CD4-positive, alpha-beta T cell (primary cell): Measurements from ENCODE around the gene PGM1. TPM values are rescaled to one million over a fixed set of nuclear protein-coding genes. Genes with fewer than 3 reads are reported as not detected.

ENCODE experiments used
- ATAC-seq: fragments of 200-7000 bp; cut with Tn5 transposase; one replicate; pipeline ENCODE4 v1.10.0; 2022; ENCODE audit warnings: mild to moderate bottlenecking; ENCODE audit not compliant: poor library complexity
- CTCF ChIA-PET: fragments of 350-600 bp; sonication (Branson Sonifier 250); formaldehyde crosslinking; loops from one replicate; lab custom pipeline; 2021; ENCODE audit warnings: antibody characterized with exemption, inconsistent platforms; lab: Charles Lee
- POLR2A ChIA-PET: fragments of 350-600 bp; sonication (Branson Sonifier 250); formaldehyde crosslinking; loops from one replicate; lab custom pipeline; 2021; ENCODE audit warnings: antibody characterized with exemption, inconsistent platforms; lab: Charles Lee
- DNase-seq, 14 experiments: peaks; one replicate each; pipeline ENCODE4 v3.0.0-alpha.2; 2013 to 2020; ENCODE audit warnings: mixed read lengths in 2 of 14
- H3K27ac ChIP-seq, 2 donors: one replicate each; pipeline versions ENCODE4 v1.5.1 to v1.7.0; 2013; ENCODE audit warnings: low read length in 2 of 2, low read depth in 1 of 2, mild to moderate bottlenecking in 1 of 2
- H3K27me3 ChIP-seq, 2 experiments: 1 replicate in 1 of 2; 2 replicates in 1 of 2; pipeline versions ENCODE4 v1.6.1 to v1.7.0; 2013; ENCODE audit warnings: low read length in 2 of 2, control low read depth in 1 of 2, mild to moderate bottlenecking in 1 of 2, moderate library complexity in 1 of 2; ENCODE audit not compliant: insufficient read depth in 2 of 2, control insufficient read depth in 1 of 2
- H3K36me3 ChIP-seq: one replicate; pipeline ENCODE4 v1.6.1; 2013; ENCODE audit warnings: low read length, control low read depth; ENCODE audit not compliant: insufficient read depth
- H3K4me1 ChIP-seq: one replicate; pipeline ENCODE4 v1.6.1; 2013; ENCODE audit warnings: low read length, control low read depth; ENCODE audit not compliant: insufficient read depth
- H3K4me3 ChIP-seq: one replicate; pipeline ENCODE4 v1.5.1; 2013; ENCODE audit warnings: mild to moderate bottlenecking, low read length, moderate library complexity
- H3K9me3 ChIP-seq, 2 experiments: 1 replicate in 1 of 2; 2 replicates in 1 of 2; pipeline versions ENCODE4 v1.6.1 to v1.7.0; 2013; ENCODE audit warnings: low read length in 2 of 2, mild to moderate bottlenecking in 2 of 2, control low read depth in 1 of 2, moderate library complexity in 1 of 2; ENCODE audit not compliant: control insufficient read depth in 1 of 2, insufficient read depth in 1 of 2
- H3K27ac Mint-ChIP-seq: one replicate; pipeline ENCODE4 v1.8.0; 2020; ENCODE audit warnings: mixed read lengths
- H3K27me3 Mint-ChIP-seq: one replicate; pipeline ENCODE4 v1.8.0; 2021; ENCODE audit warnings: mixed read lengths
- H3K36me3 Mint-ChIP-seq: one replicate; pipeline ENCODE4 v1.8.0; 2021; ENCODE audit warnings: low read depth, mixed read lengths
- H3K4me1 Mint-ChIP-seq: one replicate; pipeline ENCODE4 v1.8.0; 2021; ENCODE audit warnings: low read depth, mixed read lengths
- H3K4me3 Mint-ChIP-seq: one replicate; pipeline ENCODE4 v1.8.0; 2020; ENCODE audit warnings: mild to moderate bottlenecking, mixed read lengths
- H3K9me3 Mint-ChIP-seq: one replicate; pipeline ENCODE4 v1.8.0; 2020; ENCODE audit warnings: mixed read lengths
- CTCF ChIP-seq: fragments of 200-600 bp; IDR thresholded peaks from one replicate; pipeline ENCODE4 v1.8.0; 2022; ENCODE audit warnings: antibody characterized with exemption, mild to moderate bottlenecking
- intact Hi-C, 2 experiments: fragments of 100-400 bp; cut with DNase I in 1 of 2; cut with micrococcal nuclease in 1 of 2; formaldehyde crosslinking; loops; one replicate each; pipeline versions ENCODE4 v1.15.1 to v1.9.0; 2023 to 2025; cut with DNase I, micrococcal nuclease
- total RNA-seq, 174 experiments: library from RNA in 2 of 174; stranded (reverse) in 2 of 174; gene quantifications; one replicate each; pipeline ENCODE4 v1.2.3 and lab custom pipeline; 2021 to 2026

The PGM1 gene
- total RNA-seq, 2 experiments from 2014 or later, result 5.4 to 5.6 TPM

GRCh38 chr1:63620671-63621070 lies 27.5 kb downstream of the PGM1 start:
- no peaks in the 10 kb centered on the region for H3K27me3 ChIP-seq
- DNase-seq, result no peak
- ChIA-PET POLR2A (no interaction called here), CTCF (interaction anchor here (0.7 kb wide), 1 partner anchor 517 kb away, joined by 3 read pairs; no protein-coding TSS in a partner anchor)
- Mint-ChIP-seq H3K27ac (no peak overlapping the region), H3K36me3 (no peaks in the 10 kb centered on the region), H3K4me1 (no peaks in the 10 kb centered on the region), H3K4me3 (no peak overlapping the region), H3K27me3 (no peaks in the 10 kb centered on the region), H3K9me3 (no peaks in the 10 kb centered on the region)
- no peaks in the 10 kb centered on the region for H3K36me3 ChIP-seq
- H3K27ac ChIP-seq, result no peak overlapping the region
- no peak for TF ChIP-seq CTCF
- no peak overlapping the region for H3K4me3 ChIP-seq
- peaks cover 1% of the 10 kb centered on the region for H3K4me1 ChIP-seq
- ATAC-seq, result no peak
- H3K9me3 ChIP-seq, result no peaks in the 10 kb centered on the region
- intact Hi-C loops, result no loop called here

GRCh38 chr1:63621075-63621474 lies 27.9 kb downstream of the PGM1 start:
- H3K27ac ChIP-seq, result no peak overlapping the region
- no peaks in the 10 kb centered on the region for H3K9me3 Mint-ChIP-seq
- no peaks in the 10 kb centered on the region for H3K36me3 Mint-ChIP-seq
- DNase-seq (no peak), ATAC-seq (no peak)
- no peak overlapping the region for H3K4me3 Mint-ChIP-seq
- intact Hi-C loops, result no loop called here
- H3K36me3 ChIP-seq, result no peaks in the 10 kb centered on the region
- no peak overlapping the region for H3K27ac Mint-ChIP-seq
- no peaks in the 10 kb centered on the region for H3K9me3 ChIP-seq
- TF ChIP-seq CTCF, result no peak
- ChIA-PET POLR2A (no interaction called here), CTCF (interaction anchor here (0.7 kb wide), 1 partner anchor 516 kb away, joined by 3 read pairs; no protein-coding TSS in a partner anchor)
- no peaks in the 10 kb centered on the region for H3K4me1 Mint-ChIP-seq
- no peaks in the 10 kb centered on the region for H3K27me3 Mint-ChIP-seq
- H3K4me1 ChIP-seq, result no peaks in the 10 kb centered on the region
- no peaks in the 10 kb centered on the region for H3K27me3 ChIP-seq
- no peak overlapping the region for H3K4me3 ChIP-seq

GRCh38 chr1:63621698-63622097 lies 28.5 kb downstream of the PGM1 start:
- H3K36me3 ChIP-seq, result no peaks in the 10 kb centered on the region
- no peak for TF ChIP-seq CTCF
- no peaks in the 10 kb centered on the region for H3K4me1 ChIP-seq
- ATAC-seq (no peak), DNase-seq (no peak)
- H3K27ac ChIP-seq, result no peak overlapping the region
- no peaks in the 10 kb centered on the region for H3K9me3 ChIP-seq
- H3K27me3 Mint-ChIP-seq, result no peaks in the 10 kb centered on the region
- no peaks in the 10 kb centered on the region for H3K4me1 Mint-ChIP-seq
- intact Hi-C loops, result no loop called here
- no peak overlapping the region for H3K27ac Mint-ChIP-seq
- H3K9me3 Mint-ChIP-seq, result no peaks in the 10 kb centered on the region
- H3K27me3 ChIP-seq, result no peaks in the 10 kb centered on the region
- H3K4me3 ChIP-seq, result no peak overlapping the region
- ChIA-PET CTCF (no interaction called here), POLR2A (no interaction called here)
- H3K4me3 Mint-ChIP-seq, result no peak overlapping the region
- H3K36me3 Mint-ChIP-seq, result no peaks in the 10 kb centered on the region
